SK-N-MC (cell line): ENCODE measurements around the gene SLC4A4.

ENCODE experiments used
- EZH2 ChIP-seq: fragments of 200-600 bp; sonication (generic); IDR thresholded peaks from one replicate; pipeline ENCODE4 v1.6.1; 2017; ENCODE audit warnings: antibody characterized with exemption
- FOXP2 ChIP-seq: optimal IDR thresholded peaks from 2 replicates; pipeline ENCODE3; 2011; ENCODE audit warnings: mild to moderate bottlenecking, moderate library complexity; ENCODE audit not compliant: insufficient read depth; ENCODE audit errors: extremely low read length, control extremely low read depth
- POLR2AphosphoS5 ChIP-seq: IDR thresholded peaks from 2 replicates; pipeline ENCODE4 v1.6.1; 2012; ENCODE audit warnings: mild to moderate bottlenecking, low read depth, low read length, borderline replicate concordance

DNA sequence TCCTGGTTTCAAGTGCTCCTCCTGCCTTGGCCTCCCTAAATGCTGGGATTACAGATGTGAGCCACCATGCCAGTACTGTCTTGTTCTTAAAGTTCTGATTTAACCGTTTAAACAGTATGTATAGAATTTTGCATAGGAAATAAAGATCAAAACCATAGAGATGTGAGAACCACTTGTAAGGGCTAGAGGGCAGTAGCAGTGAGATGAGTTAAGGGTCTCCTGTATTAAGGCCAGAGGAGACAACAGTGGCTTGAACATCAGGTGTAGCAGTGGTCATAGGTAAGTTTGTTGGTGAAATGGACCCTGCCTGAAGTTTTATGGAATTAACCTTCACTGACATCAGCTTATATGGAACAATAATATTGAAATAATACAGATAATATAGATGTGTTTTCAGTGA is 155.7 kb downstream of the SLC4A4 start:
- TF ChIP-seq POLR2AphosphoS5 (no peak), EZH2 (no peak), FOXP2 (no peak)
